Chondrocyte (in vitro differentiated cells): Measurements from ENCODE around the gene NPFF. TPM values are rescaled to one million over a fixed set of nuclear protein-coding genes. Genes with fewer than 3 reads are reported as not detected.
A peak's percentile ranks its signal among the peaks of the same experiment; 100 is the strongest.

Experiments
- DNase-seq: peaks from one replicate; pipeline ENCODE4 v3.0.0; 2021; ENCODE audit warnings: mixed read lengths, low spot score
- H3K27ac Mint-ChIP-seq: one replicate; pipeline ENCODE4 v1.8.0; 2021; ENCODE audit warnings: mild to moderate bottlenecking, moderate library complexity, mixed read lengths; ENCODE audit not compliant: unreplicated experiment
- H3K27me3 Mint-ChIP-seq: 2 replicates; pipeline ENCODE4 v1.8.0; 2021; ENCODE audit warnings: low read depth, mixed read lengths
- H3K36me3 Mint-ChIP-seq: 2 replicates; pipeline ENCODE4 v1.8.0; 2021; ENCODE audit warnings: low read depth, mixed read lengths
- H3K4me1 Mint-ChIP-seq: 2 replicates; pipeline ENCODE4 v1.8.0; 2021; ENCODE audit warnings: low read depth, mild to moderate bottlenecking, mixed read lengths
- H3K4me3 Mint-ChIP-seq: one replicate; pipeline ENCODE4 v1.8.0; 2021; ENCODE audit warnings: mild to moderate bottlenecking, moderate library complexity, mixed read lengths; ENCODE audit not compliant: unreplicated experiment
- H3K9me3 Mint-ChIP-seq: 2 replicates; pipeline ENCODE4 v1.8.0; 2021; ENCODE audit warnings: low read depth, mixed read lengths
- total RNA-seq: library from RNA; stranded (reverse); gene quantifications from 3 replicates; pipeline ENCODE4 v1.2.1, GENCODE V29; 2021
- TF ChIP-seq, protein P1 (sequence below): fragments of 200-600 bp; sonication (generic); IDR thresholded peaks from 2 replicates; pipeline ENCODE4 v1.5.0; 2021; ENCODE audit warnings: antibody characterized with exemption, mild to moderate bottlenecking, moderate library complexity

NPFF gene
- total RNA-seq, 1 donor from 2014 or later: not detected

DNA sequence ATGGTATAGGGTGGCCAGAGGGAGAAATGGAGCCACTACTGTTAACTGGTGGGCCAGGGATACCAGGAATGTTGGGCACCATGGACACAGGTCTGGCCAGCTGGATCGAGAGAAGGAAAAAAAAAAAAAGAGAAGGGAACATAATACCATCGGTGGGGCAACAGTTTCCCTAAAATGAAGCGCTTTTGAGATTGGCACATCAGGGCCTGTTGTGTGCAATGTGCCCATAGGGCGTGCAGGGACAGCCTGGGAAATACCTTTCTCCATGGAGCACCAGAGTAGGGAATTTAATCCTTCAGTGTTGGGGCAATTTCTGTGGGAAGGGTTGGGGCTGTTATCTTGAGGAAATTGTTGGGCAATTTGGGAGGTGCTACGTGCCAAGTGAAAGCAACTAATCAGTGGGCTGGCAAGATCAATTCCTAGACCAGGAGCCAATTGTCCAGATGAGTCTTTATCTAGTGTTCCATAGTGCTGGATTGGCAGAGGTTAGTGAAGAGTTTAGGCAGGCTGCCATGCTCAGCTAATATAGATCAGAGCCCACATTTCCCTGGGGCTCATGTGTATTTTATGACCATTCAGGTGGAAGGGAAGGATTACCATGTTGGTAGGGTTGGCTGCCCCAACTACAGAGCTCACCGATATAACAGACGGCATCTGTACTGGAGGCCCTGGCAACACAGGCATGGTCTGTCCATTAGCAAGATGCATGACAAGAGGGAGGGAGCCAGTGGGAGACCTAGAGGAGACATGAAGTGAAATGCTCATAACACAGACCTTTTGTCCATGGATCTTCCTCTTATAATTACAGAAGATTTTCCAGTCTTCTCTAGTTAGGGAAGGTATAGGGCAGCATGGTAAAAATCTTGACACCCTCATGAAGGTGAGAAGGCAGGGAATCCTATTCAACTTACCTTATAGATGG lies 25.5 kb upstream of the NPFF start:
- H3K4me3 Mint-ChIP-seq: no peak overlapping the region
- TF ChIP-seq, protein P1, sequence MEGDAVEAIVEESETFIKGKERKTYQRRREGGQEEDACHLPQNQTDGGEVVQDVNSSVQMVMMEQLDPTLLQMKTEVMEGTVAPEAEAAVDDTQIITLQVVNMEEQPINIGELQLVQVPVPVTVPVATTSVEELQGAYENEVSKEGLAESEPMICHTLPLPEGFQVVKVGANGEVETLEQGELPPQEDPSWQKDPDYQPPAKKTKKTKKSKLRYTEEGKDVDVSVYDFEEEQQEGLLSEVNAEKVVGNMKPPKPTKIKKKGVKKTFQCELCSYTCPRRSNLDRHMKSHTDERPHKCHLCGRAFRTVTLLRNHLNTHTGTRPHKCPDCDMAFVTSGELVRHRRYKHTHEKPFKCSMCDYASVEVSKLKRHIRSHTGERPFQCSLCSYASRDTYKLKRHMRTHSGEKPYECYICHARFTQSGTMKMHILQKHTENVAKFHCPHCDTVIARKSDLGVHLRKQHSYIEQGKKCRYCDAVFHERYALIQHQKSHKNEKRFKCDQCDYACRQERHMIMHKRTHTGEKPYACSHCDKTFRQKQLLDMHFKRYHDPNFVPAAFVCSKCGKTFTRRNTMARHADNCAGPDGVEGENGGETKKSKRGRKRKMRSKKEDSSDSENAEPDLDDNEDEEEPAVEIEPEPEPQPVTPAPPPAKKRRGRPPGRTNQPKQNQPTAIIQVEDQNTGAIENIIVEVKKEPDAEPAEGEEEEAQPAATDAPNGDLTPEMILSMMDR: no peak

DNA sequence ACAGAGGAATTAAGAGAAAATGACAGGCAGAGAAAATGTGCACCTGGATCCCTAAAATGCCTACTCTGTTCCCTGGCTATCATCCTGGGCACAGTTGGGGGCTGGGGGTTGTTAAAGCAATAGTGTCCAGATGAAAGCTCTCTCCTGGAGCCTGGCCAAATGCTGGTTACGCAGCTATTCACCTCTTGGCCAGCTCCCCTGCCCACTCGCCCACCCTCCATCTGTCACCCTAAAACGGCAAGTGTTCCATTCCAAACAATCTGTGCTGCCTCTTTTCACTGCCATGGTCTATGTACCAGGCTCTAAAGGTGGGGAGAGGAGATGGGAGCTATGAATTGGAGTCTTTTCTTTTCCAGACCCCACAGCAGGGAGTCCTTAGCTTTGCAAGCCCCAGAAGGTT lies 24.7 kb upstream of the NPFF start:
- Mint-ChIP-seq H3K36me3 (peaks cover 39% of the 10 kb centered on the region), H3K4me1 (no peaks in the 10 kb centered on the region), H3K27me3 (no peaks in the 10 kb centered on the region), H3K9me3 (no peaks in the 10 kb centered on the region), H3K27ac (no peak overlapping the region), H3K4me3 (no peak overlapping the region)
- no peak for DNase-seq
- TF ChIP-seq, protein P1: no peak

More for the DNA sequence above, 25.5 kb upstream of the NPFF start:
- Mint-ChIP-seq H3K27ac (peak overlapping the region; percentile 57), H3K4me1 (no peaks in the 10 kb centered on the region), H3K27me3 (no peaks in the 10 kb centered on the region), H3K36me3 (peaks cover 39% of the 10 kb centered on the region), H3K9me3 (no peaks in the 10 kb centered on the region)
- DNase-seq: no peak

DNA sequence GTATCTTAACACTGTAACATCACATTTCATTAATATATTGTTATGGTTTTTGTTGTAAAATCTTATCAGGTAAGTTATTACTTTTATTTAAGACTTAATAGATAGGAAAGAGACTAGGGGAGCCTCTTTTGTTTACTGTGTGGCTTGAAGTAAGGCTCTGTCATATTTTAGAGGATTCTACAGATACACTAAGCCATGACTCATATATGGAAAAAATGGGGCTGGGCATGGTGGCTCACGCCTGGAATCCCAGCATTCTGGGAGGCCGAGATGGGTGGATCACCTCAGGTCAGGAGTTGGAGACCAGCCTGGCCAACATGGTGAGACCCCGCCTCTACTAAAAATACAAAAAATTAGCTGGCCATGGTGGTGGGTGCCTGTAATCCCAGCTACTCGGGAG lies 23.6 kb upstream of the NPFF start:
- no peaks in the 10 kb centered on the region for H3K27me3 Mint-ChIP-seq
- no peaks in the 10 kb centered on the region for H3K9me3 Mint-ChIP-seq
- no peak overlapping the region for H3K27ac Mint-ChIP-seq
- peaks cover 40% of the 10 kb centered on the region for H3K36me3 Mint-ChIP-seq
- TF ChIP-seq, protein P1: no peak
- no peak for DNase-seq
- no peaks in the 10 kb centered on the region for H3K4me1 Mint-ChIP-seq
- H3K4me3 Mint-ChIP-seq: no peak overlapping the region

DNA sequence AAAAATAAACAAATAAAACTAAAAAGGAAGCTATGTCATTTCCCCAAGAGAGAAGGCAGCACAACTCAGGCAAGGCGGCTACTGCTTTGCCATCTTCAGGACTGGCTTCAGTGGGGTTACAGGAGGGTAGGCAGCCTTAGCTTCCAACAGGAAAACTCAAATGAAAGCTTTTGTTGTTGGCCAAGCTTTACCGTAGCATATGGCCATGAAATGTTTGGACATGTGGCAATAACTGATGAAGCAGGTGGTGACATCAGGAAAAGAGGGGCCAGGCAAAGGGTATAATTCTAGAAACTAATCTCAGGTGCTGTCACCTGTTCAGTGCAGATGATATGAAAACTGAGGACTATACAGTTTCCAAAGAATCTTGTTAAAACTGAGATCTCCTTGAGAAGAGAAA lies 22.8 kb upstream of the NPFF start:
- H3K9me3 Mint-ChIP-seq: no peaks in the 10 kb centered on the region

DNA sequence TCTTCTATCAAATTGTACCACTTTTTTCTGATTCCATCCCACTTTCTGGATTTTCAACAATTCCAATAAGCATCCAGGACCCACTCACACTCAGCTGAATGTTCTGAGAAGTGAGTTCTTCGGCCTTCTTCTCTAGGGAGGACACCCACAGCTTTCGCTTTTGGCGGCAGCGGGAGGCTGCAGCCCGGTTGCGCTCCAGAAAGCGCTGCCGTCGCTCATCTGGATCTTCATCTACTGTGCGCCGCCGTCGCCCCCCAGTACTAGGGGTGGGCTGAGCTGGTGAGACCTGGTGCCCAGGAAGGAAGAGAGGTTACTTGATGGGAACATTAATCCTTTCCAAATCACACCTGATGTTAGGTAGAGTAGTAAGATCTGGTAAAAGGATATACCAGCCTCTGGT lies 17.2 kb upstream of the NPFF start:
- no peak for DNase-seq
- Mint-ChIP-seq H3K27ac (no peak overlapping the region), H3K4me1 (no peaks in the 10 kb centered on the region), H3K36me3 (peaks cover 22% of the 10 kb centered on the region), H3K9me3 (no peaks in the 10 kb centered on the region), H3K27me3 (no peaks in the 10 kb centered on the region), H3K4me3 (no peak overlapping the region)
- TF ChIP-seq, protein P1: no peak

More for the DNA sequence above, 22.8 kb upstream of the NPFF start:
- no peaks in the 10 kb centered on the region for H3K27me3 Mint-ChIP-seq
- no peaks in the 10 kb centered on the region for H3K4me1 Mint-ChIP-seq
- TF ChIP-seq, protein P1: no peak
- no peak for DNase-seq
- no peak overlapping the region for H3K4me3 Mint-ChIP-seq
- peaks cover 34% of the 10 kb centered on the region for H3K36me3 Mint-ChIP-seq
- no peak overlapping the region for H3K27ac Mint-ChIP-seq
